Gastroesophageal sphincter (tissue), 4 donors: ENCODE measurements around the gene ZNF747. TPM values are rescaled to one million over a fixed set of nuclear protein-coding genes. Genes with fewer than 3 reads are reported as not detected.
"Not testable (repeated sequence)": the region's sequence is repeated elsewhere in the genome, so short reads cannot be mapped to it uniquely, and the experiment has no call there.

Source experiments
- ATAC-seq: fragments of 150-250 bp; one replicate; pipeline ENCODE4 v1.9.1; 2016; ENCODE audit warnings: mild to moderate bottlenecking, moderate library complexity
- H3K27ac ChIP-seq, 4 donors: fragments of 200-600 bp; sonication (generic) in 3 of 4; 1 replicate in 3 of 4; 2 replicates in 1 of 4; pipeline ENCODE4 v1.5.1; 2016 to 2019
- H3K27me3 ChIP-seq: fragments of 200-600 bp; sonication (generic); one replicate; pipeline ENCODE4 v1.5.1; 2019
- H3K36me3 ChIP-seq, 2 donors: fragments of 200-600 bp; sonication (generic); one replicate each; pipeline ENCODE4 v1.5.1; 2019; ENCODE audit warnings: control low read depth in 1 of 2
- H3K4me1 ChIP-seq, 3 donors: fragments of 200-600 bp; sonication (generic); 1 replicate in 2 of 3; 2 replicates in 1 of 3; pipeline ENCODE4 v1.5.1; 2016 to 2019; ENCODE audit warnings: control low read depth in 2 of 3
- H3K4me3 ChIP-seq, 2 donors: fragments of 200-600 bp; sonication (generic); one replicate each; pipeline ENCODE4 v1.5.1; 2019; ENCODE audit warnings: mild to moderate bottlenecking in 1 of 2, moderate library complexity in 1 of 2
- H3K9me3 ChIP-seq, 3 donors: fragments of 200-600 bp; sonication (generic); one replicate each; pipeline ENCODE4 v1.5.1; 2017 to 2019; ENCODE audit warnings: control low read depth in 2 of 3
- CTCF ChIP-seq, 4 experiments: fragments of 200-600 bp in 2 of 4; fragments of 450-650 bp in 2 of 4; sonication (generic) in 1 of 4; IDR thresholded peaks; one replicate each; pipeline ENCODE4 v1.5.1; 2017 to 2019; ENCODE audit warnings: antibody characterized with exemption in 4 of 4, mild to moderate bottlenecking in 2 of 4, moderate library complexity in 2 of 4
- EP300 ChIP-seq: sonication (generic); formaldehyde crosslinking; IDR thresholded peaks from one replicate; pipeline ENCODE4 v1.6.1; 2017; ENCODE audit warnings: antibody characterized with exemption, mild to moderate bottlenecking
- POLR2A ChIP-seq, 2 donors: fragments of 450-650 bp; IDR thresholded peaks; one replicate each; pipeline ENCODE4 v1.6.1; 2017; ENCODE audit warnings: antibody characterized with exemption in 2 of 2, mild to moderate bottlenecking in 2 of 2, moderate library complexity in 1 of 2
- POLR2AphosphoS5 ChIP-seq: sonication (generic); formaldehyde crosslinking; IDR thresholded peaks from one replicate; pipeline ENCODE4 v1.6.1; 2017; ENCODE audit warnings: antibody characterized with exemption
- WGBS, 2 donors: methylation state at CpG; one replicate each; pipeline ENCODE4 v1.1.5; 2018; ENCODE audit warnings: low coverage in 1 of 2; 5-methylcytosine and 5-hydroxymethylcytosine counted together
- total RNA-seq, 4 donors: library from RNA; depleted of rRNA; stranded (reverse); fragments of >200 nt; gene quantifications; one replicate each; pipeline ENCODE4 v1.1.0, GENCODE V29; 2016

ZNF747 gene
- total RNA-seq, 4 donors from 2014 or later = 15.3 to 31.6 (median 19.3) TPM

- WGBS, 2 donors = 58 to 77% methylated on average over 6 to 7 of the region's 8 CpGs
- TF ChIP-seq POLR2A (IDR thresholded peaks at IDR 0.05) (no peak), POLR2AphosphoS5 (no peak)
- Histone ChIP-seq H3K9me3 (no peaks in the 10 kb centered on the region), H3K36me3 (peaks cover 0 to 14% of the 10 kb centered on the region in 2 donors), H3K4me3 (no peak overlapping the region), H3K27ac (no peak overlapping the region), H3K4me1 (no peaks in the 10 kb centered on the region), H3K27me3 (no peaks in the 10 kb centered on the region)
- ATAC-seq = no peak
Measured at GRCh38 chr16:30548416-30549253, 14.0 kb upstream of the ZNF747 start.

DNA sequence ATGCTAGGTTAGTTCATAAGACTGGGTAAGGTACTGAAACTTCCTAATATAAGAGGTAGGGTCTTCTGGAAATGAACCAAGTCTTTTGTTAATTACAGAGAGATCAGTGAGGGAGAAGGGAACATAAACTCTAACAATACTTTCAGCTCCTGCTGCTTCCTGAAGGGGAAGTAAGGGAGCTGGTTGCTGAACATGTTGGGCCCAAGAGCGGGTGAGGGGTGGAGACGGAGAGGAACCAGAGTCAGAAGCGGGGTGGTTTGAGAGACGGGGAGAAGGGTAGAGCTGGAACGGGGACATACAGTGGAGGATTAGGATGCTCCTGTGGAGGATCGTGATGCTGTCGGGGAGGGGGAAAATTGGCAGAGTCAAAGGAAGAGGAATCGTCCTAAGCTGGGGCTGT lies 11.5 kb upstream of the ZNF747 start:
- H3K27me3 ChIP-seq = no peaks in the 10 kb centered on the region
- no peak overlapping the region for H3K27ac ChIP-seq
- no peaks in the 10 kb centered on the region for H3K9me3 ChIP-seq
- H3K4me3 ChIP-seq = no peak overlapping the region
- 66 to 77% methylated on average over 7 to 8 of the region's 8 CpGs for WGBS, 2 donors
- TF ChIP-seq CTCF (IDR thresholded peaks at IDR 0.05) = no peak
- no peak for TF ChIP-seq EP300
- TF ChIP-seq POLR2AphosphoS5 = no peak
- no peaks in the 10 kb centered on the region for H3K36me3 ChIP-seq
- H3K4me1 ChIP-seq = no peaks in the 10 kb centered on the region
- ATAC-seq = no peak

DNA sequence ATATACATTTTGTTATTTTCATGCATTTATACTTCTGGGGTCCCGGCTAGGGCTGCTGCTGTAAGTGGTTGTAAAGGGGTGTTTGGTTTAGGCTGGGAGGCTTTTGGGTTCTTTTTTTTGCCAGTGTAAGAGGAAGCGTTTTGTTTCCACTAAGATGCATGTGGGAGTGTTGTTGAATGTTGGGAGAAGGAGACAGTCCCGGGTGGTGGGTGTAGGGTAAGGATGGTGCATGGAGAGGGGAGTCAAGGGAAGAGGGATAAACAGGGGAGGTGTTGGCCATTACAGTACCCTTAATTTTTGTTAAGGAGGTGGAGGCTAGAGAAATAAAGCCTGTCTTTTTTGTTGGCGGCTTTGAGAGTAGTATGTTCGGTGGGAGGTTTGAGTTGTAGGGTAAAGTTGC lies 8.4 kb upstream of the ZNF747 start:
- no peaks in the 10 kb centered on the region for H3K4me1 ChIP-seq
- TF ChIP-seq POLR2A (IDR thresholded peaks at IDR 0.05) = no peak
- no peak for TF ChIP-seq EP300
- no peak for TF ChIP-seq POLR2AphosphoS5
- no peaks in the 10 kb centered on the region for H3K27me3 ChIP-seq
- H3K4me3 ChIP-seq = no peak overlapping the region
- no peaks in the 10 kb centered on the region for H3K36me3 ChIP-seq
- no peak overlapping the region for H3K27ac ChIP-seq
- 76 to 89% methylated on average over 3 to 4 of the region's 5 CpGs for WGBS, 2 donors
- no peak for ATAC-seq
- H3K9me3 ChIP-seq = no peaks in the 10 kb centered on the region

DNA sequence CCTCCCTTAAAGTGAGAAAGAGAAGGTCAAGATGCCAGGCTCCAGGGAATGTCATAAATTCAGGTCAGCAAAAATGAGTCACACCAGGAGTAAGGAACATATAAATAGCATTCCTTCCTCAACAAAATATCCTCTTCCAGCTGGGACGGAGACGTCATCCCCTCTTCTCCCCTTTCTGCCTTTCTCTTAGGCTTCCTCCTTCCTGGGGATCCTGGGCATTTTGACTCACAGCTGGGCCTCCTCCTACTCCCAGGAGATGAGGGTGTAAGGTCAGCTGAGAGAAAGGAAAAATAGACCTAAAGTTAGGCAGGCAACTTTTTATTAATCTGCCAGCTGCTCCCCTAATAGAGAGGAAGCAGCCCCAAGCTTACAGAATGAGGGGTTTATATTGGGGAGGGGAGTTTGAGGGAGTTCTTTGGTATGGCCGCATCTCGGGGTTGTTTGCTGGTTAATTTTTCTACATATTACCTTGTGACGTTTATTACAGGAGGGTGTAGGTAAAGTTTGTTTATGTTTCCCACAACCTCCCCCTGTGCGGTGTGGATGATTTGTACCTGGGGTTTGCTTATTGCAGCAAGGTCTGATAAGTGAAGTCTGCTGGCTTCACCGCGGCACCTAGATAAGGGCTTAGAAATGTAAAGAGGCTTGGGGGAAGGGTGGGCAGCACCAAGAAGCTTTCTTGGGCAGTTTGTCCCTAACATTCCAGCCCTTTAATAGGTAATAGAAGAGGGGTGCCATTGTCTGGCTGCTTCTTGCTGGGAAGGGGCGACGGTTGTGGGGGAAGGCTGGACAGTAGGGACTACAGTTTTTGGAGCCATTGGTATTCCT lies 7.1 kb upstream of the ZNF747 start:
- WGBS, 2 donors = 46% methylated on average over 6 of the region's 10 CpGs; no CpG with 5 or more reads in 1 of the 2 donors
- H3K36me3 ChIP-seq = no peaks in the 10 kb centered on the region
- H3K4me1 ChIP-seq = no peaks in the 10 kb centered on the region
- no peaks in the 10 kb centered on the region for H3K9me3 ChIP-seq
- H3K27ac ChIP-seq = no peak overlapping the region
- H3K4me3 ChIP-seq = no peak overlapping the region
- no peak for ATAC-seq
- no peak for TF ChIP-seq POLR2AphosphoS5
- TF ChIP-seq EP300 = no peak
- TF ChIP-seq CTCF (IDR thresholded peaks at IDR 0.05) = no peak
- TF ChIP-seq POLR2A (IDR thresholded peaks at IDR 0.05) = no peak
- no peaks in the 10 kb centered on the region for H3K27me3 ChIP-seq

DNA sequence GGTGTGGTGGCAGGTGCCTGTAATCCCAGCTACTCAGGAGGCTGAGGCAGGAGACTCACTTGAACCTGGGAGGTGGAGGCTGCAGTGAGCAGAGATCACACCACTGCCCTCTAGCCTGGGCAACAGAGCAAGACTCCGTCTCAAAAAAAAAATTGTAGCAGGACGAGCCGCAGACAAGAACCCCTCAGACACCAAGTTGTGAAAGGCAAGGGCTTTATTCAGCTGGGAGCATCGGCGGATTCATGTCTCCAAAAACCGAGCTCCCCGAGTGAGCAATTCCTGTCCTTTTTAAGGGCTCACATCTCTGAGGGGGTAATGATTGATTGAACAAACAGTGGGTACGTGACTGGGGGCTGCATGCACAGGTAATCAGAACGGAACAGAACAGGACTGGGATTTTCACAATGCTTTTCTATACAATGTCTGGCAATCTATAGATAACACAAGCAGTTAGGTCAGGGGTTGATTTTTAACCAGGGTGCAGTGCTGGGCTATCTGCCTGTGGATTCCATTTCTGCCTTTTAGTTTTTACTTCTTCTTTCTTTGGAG lies 6.3 kb upstream of the ZNF747 start:
- H3K9me3 ChIP-seq, H3K4me3 ChIP-seq, ATAC-seq, H3K4me1 ChIP-seq, H3K36me3 ChIP-seq, H3K27ac ChIP-seq, H3K27me3 ChIP-seq: not testable (repeated sequence)
- WGBS, 2 donors = 51 to 55% methylated on average over 3 to 8 of the region's 9 CpGs

DNA sequence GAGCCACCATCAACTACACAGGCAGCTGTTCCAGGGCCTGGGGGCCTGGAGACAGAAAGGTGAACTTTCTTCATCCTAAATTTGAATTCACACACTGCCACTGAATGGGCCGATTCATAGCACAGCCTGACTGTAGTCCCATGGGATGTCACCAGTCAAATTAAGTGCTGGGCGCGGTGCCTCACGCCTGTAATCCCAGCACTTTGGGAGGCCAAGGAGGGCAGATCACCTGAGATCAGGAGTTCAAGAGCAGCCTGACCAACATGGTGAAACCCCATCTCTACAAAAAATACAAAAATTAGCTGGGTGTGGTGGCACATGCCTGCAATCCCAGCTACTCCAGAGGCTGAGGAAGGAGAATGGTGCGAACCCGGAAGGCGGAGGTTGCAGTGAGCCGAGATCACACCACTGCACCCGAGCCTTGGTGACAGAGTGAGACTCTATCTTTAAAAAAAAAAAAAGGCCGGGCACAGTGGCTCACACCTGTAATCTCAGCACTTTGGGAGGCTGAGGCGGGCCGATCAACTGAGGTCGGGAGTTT lies 5.4 kb upstream of the ZNF747 start:
- H3K27ac ChIP-seq = not testable (repeated sequence)
- 93% methylated on average over 2 of the region's 13 CpGs; no CpG with 5 or more reads in 1 of the 2 donors for WGBS, 2 donors

More for the DNA sequence above, 5.4 kb upstream of the ZNF747 start:
- H3K36me3 ChIP-seq, ATAC-seq, H3K4me3 ChIP-seq, H3K27me3 ChIP-seq, H3K9me3 ChIP-seq: not testable (repeated sequence)
- peaks cover 0 to 12% (median 6%) of the 10 kb centered on the region in 3 donors for H3K4me1 ChIP-seq
